HG02938 (cell line): ENCODE data around the gene PSMB10.
"Not testable (repeated sequence)": the region's sequence is repeated elsewhere in the genome, so short reads cannot be mapped to it uniquely, and the experiment has no call there.

Experiments
- ATAC-seq: cut with Tn5 transposase; IDR thresholded peaks from one replicate; pipeline ENCODE4 v1.9.1; 2021; ENCODE audit warnings: mild to moderate bottlenecking, moderate library complexity; ENCODE audit not compliant: unreplicated experiment

The PSMB10 gene

DNA sequence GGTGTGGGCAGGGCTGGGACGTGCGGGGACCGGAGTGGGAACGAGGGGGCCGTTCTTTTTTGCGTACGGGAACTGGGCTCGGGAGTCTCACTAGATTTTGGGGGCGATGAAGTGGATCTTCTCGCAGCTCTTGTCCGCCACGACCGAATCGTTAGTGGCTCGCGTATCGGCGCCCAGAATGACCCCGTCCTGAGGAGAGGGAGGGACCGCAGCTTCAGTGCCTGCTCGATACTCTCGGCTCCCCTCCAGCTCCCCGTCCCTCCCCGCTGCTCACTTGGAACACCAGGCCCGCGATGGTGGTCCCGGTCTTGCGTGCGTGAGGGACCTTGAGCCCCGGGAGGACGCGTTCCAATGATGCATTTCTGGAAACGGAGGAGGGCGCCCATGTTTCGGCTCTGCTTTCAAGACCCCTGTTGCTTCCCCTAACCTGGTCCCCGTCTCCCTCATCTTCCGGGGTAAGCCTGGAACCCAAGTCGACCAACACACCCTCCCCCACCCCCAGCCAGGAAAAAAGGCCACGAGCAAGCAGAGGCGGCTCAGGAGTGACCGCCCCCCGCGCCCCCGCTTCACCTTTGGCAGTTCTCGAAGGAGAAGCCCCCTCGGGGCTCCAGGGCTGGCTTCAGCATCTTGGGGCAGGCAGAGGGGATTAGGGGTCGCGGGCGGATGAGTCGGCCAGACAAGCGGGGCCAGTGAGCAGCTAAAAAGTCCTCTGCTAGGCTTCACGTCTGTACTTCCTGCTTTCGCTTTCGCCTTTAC, at the start of gene PSMB10:
Gene PSMB10, minus strand, starts transcription at position 727 of the 756 bp plus-strand sequence. Its CDS starts 101 bp downstream, at position 626.
- no peak for ATAC-seq

DNA sequence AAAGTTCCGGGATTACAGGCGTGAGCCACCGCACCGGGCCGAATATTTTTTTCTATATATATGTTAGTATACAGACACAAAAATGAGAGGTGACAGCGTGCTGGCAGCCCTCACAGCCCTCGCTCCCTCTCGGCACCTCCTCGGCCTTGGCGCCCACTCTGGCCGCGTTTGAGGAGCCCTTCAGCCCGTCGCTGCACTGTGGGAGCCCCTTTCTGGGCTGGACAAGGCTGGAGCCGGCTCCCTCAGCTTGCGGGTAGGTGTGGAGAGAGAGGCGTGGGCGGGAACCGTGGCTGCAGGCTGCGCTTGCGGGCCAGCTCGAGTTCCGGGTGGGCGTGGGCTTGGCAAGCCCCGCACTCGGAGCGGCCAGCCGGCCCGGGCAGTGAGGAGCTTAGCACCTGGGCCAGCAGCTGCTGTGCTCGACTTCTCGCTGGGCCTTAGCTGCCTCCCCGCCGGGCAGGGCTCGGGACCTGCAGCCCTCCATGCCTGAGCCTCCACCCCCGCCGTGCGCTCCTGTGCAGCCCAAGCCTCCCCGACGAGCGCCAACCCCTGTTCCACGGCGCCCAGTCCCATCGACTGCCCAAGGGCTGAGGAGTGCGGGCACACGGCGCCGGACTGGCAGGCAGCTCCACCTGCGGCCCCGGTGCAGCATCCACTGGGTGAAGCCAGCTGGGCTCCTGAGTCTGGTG, 45.5 kb upstream of the PSMB10 start:
- no peak for ATAC-seq

DNA sequence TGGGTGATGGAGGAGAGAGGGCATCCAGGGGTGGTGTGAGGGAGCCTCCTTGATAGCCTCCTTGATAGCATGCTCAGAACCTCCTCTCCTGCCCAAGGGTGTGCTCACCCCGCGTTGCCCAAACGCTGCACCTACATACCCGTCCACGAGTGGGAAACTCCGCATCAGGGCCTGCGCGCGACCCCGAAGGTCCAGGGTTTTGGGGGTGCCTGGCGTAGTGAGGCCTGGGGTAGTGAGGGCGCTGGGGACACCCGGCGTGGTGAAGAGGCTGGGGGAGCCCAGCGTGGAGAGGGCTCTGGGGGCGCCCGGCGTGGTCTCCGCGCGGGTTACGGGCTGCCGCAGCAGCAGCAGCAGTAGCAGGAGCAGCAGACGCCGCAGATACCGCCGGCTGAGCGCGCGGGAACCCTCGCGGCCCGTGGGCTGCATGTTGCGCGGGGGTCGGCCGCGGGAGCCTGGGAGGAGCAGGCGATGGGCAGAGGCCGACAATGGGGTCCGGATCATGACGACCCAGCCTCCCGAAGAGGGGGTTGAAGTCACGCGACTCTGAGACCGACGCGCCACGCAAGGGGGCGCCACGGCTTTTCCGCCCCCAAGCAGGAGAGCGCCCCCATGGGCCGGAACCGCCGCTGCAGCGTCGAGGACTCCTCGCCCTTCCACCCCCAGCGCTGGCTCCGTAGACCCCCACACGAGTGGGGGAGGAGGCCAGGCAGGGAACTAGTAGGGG, 43.5 kb upstream of the PSMB10 start, which contains the start of gene DPEP3:
Gene DPEP3, minus strand, starts transcription at position 545 of the 724 bp plus-strand sequence. Its CDS starts 119 bp downstream, at position 426.
- no peak for ATAC-seq

DNA sequence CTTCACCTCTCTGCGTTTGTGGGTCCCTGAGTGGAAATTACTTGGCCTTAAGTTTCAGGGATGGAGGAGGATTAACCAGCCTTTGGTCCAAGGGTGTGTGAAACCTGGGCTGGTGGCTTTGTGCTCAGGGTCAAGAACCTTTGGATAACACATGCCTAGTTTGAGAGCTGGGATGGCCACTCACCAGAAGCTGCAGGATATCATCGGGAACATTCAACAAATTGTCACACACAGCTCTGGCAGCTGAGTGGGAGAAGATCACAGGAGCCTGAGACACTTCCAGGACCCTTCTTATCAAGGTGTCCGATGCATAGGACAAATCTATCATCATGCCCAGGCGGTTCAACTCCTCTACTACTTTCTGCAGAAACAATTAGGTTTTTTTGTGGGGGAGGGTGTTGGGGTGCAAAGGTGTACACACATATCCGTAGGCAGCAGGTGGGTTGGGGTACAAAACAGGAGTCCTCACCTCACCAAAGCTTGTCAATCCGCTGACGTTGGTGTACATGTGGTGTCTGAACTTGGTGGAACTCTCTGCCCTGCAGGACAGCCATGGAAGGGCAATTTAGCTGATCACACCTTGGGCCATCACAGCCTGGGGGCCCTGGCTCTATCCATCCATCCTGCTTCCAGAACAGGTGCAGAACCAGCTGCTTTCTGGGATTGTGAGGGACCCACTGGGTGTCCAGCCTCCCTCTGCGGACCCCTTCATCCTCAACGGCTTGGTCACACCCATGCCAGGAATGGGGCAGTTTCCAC, 41.0 kb upstream of the PSMB10 start:
- no peak for ATAC-seq

DNA sequence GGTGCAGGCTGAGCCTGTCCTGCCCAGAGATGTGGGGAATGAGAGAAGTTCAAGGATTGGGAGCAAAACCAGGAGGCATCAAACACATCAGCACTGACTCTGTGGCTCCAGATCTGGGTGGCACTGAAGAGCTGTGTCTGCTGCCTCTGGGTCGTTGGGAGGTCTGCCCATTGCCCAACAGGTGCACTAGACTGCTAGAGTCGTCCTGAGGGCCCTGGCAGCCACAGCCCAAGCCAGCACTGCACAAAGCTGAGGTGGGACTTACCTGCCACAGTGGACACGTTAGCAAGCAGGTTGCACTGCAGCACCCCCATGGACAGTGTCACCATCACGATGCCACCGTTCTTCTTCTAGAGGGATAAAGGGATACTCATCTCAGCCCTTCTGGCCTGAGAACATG, 40.4 kb upstream of the PSMB10 start:
- ATAC-seq, result no peak

DNA sequence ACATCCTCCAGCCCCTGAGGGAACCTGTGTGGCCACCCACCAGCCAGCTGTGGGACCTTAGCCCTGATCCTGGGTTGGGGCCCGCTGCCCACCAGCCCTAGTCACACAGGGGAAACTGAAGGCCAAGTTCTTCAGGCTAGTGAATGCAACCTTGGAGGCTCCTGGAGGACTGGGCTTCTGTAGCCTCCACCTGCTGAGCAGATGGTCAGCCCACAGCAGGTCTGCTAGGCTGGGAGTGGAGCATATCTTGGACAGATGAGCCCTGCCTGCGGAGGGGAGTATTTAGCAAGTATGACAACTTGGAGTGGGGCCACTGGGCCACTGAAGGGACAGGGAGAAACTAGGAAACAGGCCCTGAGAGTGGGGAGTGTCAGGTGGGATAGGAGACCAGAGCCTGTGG, 39.6 kb upstream of the PSMB10 start:
- ATAC-seq, result no peak

DNA sequence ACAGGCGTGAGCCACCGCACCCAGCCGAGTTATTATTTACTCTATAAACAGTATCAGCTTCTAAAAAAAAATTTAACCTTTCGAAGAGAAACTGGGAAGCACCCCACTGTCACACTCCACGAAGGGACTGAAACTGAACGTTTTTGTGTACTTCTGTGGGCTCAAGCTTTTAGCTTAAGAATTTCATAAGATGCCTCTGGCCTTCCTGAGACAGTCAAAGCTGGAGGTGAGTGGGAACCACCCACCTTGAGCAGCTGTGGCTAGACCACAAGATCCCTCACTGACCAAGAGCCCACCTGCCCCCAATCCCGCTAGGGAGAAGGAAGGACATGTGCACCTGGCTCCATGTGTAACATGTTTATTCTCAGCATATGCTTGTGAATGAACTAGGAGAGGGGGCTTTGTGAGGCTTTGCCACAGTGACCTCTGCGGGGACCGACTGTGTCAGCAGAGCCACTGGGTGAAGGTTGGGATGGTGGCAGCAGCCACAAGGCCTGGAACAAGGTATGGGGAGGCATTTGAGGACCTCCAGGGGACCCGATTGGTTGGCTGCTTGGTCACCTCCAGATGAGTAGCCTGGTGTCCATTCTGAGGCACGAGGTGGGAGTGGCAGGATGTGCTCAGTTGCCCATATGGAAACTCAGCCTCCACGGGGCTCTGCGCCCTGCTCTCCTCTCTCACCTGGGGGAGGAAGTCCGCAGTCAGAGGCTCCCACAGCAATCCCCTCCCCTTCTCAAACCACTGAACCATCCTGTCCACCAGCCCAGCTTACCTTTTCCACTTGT, 38.9 kb upstream of the PSMB10 start:
- ATAC-seq, result no peak

DNA sequence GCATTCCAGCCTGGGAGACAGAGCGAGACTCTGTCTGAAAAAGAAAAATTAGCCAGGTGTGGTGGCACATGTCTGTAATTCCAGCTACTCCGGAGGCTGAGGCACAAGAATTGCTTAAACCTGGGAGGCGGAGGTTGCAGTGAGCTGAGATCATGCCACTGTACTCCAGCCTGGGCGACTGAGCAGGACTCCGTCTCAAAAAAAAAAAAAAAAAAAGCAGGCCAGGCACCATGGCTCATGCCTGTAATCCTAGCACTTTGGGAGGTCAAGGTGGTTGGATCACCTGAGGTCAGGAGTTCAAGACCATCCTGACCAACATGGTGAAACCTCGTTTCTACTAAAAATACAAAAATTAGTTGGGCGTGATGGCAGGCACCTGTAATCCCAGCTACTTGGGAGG, 35.6 kb upstream of the PSMB10 start:
- not testable (repeated sequence) for ATAC-seq

DNA sequence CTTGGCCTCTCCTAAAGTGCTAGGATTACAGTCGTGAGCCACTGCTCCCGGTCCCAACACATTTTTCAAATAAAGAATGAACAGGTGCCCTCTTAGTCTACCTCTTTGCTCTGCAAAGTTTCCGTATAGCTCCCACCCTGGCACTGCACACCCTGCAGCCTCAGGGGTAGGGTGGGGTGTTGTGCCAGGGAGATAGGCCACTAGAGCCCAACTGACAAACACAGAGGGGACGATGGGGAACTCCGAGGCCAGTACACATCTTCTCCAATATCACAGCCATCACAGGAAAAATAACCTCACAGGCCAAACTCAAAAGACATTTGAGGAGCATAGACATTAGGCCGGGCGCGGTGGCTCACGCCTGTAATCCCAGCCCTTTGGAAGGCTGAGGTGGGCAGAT, 34.5 kb upstream of the PSMB10 start:
- no peak for ATAC-seq

DNA sequence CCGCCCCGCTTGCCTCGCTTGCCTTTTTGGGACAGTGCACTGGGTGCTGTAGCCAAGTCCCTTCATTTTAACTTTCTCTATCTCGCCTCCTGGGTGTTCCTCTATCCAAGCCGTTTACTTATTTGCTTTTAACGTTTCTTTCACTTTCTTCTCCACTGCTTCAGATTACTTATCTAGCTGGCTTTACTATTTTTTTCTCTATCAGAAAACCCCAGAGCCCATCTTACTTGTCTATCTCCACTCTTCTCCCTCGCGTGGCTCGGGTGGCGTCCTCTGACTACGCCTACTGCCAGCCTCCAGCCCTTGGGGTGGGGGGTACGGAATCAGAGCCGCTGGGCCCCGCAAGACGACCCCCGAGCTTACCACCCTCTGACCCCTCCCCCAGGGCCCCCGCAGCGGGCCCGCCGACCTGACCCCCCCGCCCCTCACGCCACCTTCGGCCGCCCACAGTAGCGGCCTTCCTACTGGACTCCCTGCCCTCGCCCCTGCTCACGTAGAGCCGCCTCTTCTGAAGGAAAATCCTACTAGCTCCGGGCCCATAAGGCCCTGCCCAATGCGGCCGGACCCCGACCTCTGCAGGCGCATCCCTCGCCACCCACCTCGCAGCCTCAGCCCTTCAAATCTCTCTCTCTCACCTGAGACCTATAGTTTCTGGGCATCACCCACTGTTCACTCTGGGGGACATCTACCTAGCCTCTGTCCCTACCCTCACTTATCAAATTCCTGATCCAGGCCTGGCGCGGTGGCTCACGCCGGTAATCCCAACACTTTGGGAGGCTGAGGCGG, 32.8 kb upstream of the PSMB10 start:
- ATAC-seq, result peak; percentile 10

DNA sequence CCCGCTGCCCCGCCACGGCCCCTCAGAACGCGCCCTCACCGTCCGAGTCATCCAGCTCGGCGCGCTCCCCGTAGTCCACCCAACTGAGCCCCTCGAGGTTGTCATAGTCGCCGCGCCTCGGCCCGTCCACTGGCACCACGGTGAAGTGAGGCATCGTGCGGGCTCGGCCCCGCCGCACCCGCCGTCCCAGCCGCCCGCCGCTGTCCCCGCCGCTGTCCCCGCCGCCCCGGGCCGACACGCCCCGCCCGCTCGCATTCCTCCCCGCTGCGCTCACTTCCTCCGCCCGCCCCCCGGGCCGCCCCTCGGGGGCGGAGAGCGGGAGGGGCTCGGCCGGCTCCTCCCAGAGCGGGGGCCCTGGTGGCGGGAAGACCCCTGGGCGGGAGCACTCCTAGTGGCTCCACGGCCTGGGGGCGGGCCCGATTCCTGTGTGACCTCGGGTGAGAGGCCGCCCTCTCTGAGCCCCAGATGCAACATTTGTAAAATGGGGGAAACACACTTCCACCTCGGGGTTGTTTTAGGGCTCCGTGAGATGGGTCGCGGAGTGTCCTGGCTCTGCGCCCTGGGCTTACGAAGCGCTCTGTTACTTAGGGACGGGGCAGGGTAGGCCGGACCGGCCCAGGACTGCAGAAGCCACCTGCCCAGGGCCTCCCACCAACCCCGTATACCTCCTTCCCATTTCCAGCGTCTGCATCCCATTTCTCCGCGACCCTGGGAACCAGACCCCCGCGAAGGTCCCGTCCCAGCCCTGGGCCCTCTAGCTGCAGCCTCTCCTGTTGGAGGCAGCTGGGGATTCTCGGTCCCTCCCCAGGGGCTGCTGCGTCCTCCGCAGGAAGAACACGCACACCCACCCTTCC, 32.0 kb upstream of the PSMB10 start, which contains the start of gene SLC12A4:
Gene SLC12A4, minus strand, starts transcription at position 238 of the 854 bp plus-strand sequence. Its CDS starts 84 bp downstream, at position 154.
- ATAC-seq, result peak; percentile 58

DNA sequence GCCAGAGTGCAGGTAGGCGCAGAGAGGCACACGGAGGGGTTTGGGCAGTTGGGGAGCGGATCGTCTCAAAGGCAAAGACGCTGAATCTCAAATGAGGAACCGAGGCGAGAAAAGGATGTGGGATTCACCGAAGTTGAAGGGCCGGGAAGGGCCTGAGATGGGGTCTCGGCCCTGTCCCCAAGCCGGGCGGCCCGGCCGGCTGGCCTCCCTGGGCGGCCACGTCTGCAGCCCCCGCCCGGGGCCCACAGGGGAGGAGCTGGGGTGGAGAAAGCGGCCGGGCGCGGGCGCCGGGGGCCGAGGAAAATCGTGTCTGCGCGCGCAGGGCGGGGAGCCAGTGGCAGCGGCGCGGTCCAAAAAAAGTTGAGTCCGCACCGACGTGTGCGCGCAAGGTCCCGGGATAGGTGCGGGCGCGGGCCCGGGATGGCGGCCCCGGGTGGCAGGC, 31.3 kb upstream of the PSMB10 start:
- ATAC-seq, result peak; percentile 21

DNA sequence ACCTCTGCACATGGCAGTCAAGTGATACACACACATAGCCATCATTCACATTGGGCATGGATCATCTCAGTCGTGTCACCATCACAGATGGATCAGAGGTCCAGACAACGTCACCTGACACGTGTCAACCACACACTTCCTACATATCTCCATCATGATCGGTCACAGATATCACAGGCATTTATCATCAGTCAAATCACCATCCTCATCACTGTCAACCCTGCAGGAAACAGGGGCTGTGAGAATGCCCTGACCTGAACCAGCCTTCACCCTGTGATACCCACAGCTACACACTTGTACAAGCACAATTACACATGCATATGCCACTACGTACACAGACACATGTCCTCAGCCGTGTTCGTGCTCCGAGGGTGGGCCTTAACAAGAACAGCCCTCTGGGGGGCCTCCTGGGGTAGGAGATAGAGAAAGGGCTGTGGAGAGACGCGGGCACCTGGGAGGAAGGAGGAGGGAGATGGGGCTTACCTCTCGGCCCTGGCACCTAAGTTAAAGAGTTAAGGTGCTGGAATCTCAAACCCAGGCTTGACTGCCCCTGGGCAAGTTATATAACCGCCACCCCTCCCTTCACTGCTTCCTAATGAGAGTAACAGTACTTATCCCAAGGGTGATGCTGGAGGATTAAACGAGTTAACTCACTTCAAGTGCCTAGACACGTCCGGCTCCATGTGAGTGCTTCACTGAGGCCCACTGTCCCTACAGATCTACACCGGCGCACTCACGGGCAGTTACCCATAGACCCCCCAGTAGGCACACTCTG, 30.7 kb upstream of the PSMB10 start:
- ATAC-seq, result no peak

DNA sequence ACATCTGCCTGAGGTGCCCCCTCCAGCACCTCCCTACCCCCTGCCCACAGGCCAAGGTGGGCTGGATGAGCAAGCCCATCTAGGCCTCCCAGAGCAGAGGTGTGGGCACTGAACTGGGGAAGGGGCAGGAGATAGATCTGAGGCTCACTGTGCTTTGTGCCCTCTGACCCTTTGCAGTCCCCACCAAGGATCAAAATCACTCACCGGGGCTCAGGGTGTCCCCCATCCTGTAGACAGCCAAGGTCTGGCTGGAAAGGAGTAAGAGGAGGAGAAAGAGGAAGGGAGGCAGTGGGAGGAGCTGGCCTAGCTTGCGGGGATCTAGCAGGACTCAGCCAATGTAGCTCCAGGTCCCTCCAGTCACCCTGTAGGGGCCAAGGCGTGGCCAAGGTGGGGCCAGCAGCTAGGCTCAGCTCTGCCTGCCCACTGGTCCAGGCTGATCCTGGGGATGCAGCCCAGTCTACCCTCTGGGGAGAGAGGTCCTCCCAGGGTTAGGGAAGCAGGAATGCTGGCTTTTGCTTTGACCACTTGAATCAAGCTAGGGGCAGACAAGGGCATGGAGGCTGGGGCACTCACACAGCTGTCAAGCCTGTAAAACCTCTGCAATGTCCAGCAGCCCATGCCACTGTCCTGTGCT, 30.0 kb upstream of the PSMB10 start:
- ATAC-seq, result no peak

DNA sequence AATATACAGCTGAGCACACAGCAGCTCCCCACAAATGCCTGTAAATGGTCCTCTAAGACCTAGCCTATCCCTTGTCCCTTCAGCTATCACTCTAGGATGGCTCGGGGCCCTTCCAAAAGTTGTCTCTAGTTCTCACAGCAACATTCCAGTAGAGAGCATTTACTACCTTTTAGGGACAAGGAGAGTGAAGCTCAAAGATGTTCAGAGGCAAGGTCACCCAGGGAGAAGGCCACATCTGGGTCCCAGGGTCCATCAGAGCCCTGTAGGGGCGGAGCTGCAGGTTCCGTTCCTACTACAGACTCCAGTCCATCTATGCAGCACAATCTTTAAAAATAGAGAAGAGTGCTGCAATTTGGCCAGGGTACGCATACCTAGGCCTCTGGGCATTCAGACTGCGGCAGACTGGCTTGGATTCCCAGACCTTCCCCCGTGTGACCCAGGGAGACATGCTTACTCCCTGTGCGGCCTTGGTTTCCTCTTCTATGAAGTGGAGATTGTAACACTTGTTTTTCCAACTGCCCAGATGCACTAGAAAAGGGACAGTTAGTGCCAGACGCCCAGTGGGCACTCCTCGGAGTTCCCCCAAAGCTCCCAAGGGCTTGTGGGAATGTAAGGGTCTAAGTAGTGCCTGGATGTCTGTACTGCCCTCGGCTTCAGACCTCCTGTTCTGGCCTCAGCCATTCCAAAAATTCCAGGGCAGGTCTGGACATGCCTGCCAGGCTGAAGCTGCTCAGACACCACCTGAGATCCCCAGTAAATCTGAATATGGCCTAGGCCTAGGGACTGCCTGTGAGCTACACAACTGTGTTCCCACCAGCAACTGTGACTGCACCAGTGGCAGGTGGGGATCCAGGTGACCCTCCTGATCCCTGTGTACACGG, 29.3 kb upstream of the PSMB10 start:
- ATAC-seq, result no peak
